ENCODE results near the gene GH2. TPM values are rescaled to one million over a fixed set of nuclear protein-coding genes. Genes with fewer than 3 reads are reported as not detected.

The GH2 gene
- total and polyA plus RNA-seq, 2 experiments from 2014 or later, result 0.59 to 2.3 TPM

- H3K4me3 Mint-ChIP-seq, result no peak overlapping the region; the same call in 2 of the 3 replicates
Observed at GRCh38 chr17:63847525-63848249, 34.1 kb downstream of the GH2 start.

More at GRCh38 chr17:63847525-63848249, 34.1 kb downstream of the GH2 start:
- ATAC-seq (no peak), DNase-seq (ENCODE audit: low spot score) (no peak)
- peaks cover 47% of the 10 kb centered on the region for H3K27me3 ChIP-seq (ENCODE audit: insufficient read depth)
- H4K20me1 ChIP-seq (replicated peaks; ENCODE audit: insufficient read depth), result no peaks in the 10 kb centered on the region
- H3K79me2 ChIP-seq (replicated peaks; ENCODE audit: insufficient read depth), result no peaks in the 10 kb centered on the region
- peaks cover 8% of the 10 kb centered on the region for H3K4me1 Mint-ChIP-seq
- H3K27ac Mint-ChIP-seq, result no peak overlapping the region
- H3F3A ChIP-seq (replicated peaks; ENCODE audit: low read depth), result peaks cover 10% of the 10 kb centered on the region; the same call in 1 of the 2 replicates
- no peak overlapping the region for H3K4me3 ChIP-seq
- no peak for TF ChIP-seq ETS1 (IDR thresholded peaks at IDR 0.05)
- TF ChIP-seq REST (IDR thresholded peaks at IDR 0.05; ENCODE audit: unreplicated experiment), result no peak
- TF ChIP-seq ZNF462 (CRISPR knock-in tag; IDR thresholded peaks at IDR 0.05), result no peak
- no peak for TF ChIP-seq ZNF114 (CRISPR knock-in tag; IDR thresholded peaks at IDR 0.05)
- no peak for TF ChIP-seq STAT1 (IDR thresholded peaks at IDR 0.05; ENCODE audit: unreplicated experiment)
- TF ChIP-seq POLR2AphosphoS5 (IDR thresholded peaks at IDR 0.05; ENCODE audit: low read depth), result no peak
- no peak for TF ChIP-seq JUNB (IDR thresholded peaks at IDR 0.05; ENCODE audit: unreplicated experiment)
- H2AFZ ChIP-seq, result no peak overlapping the region
- H3K4me1 ChIP-seq (ENCODE audit: insufficient read depth), result no peaks in the 10 kb centered on the region
- peaks cover 5% of the 10 kb centered on the region; the same call in 1 of the 3 replicates for H3K36me3 Mint-ChIP-seq (ENCODE audit: low read depth)
- peaks cover 33% of the 10 kb centered on the region for H3K27me3 Mint-ChIP-seq (ENCODE audit: insufficient read depth, low read depth, poor library complexity)
- peaks cover 19% of the 10 kb centered on the region for H3K9me3 Mint-ChIP-seq
- no peaks in the 10 kb centered on the region for H3K36me3 ChIP-seq (ENCODE audit: insufficient read depth)
- no peak overlapping the region for H3K27ac ChIP-seq (ENCODE audit: low read depth)
- no peak overlapping the region for H3K4me2 ChIP-seq
- peaks cover 11% of the 10 kb centered on the region for H3K9me2 ChIP-seq (ENCODE audit: insufficient read depth)

Measured in GM23338 (cell line).